PC-9 (cell line): ENCODE results near the gene HSPB7.

Experiments used
- EZH2 ChIP-seq: fragments of 200-600 bp; sonication (generic); IDR thresholded peaks from 2 replicates; pipeline ENCODE4 v1.8.0; 2017; ENCODE audit warnings: antibody characterized with exemption, low read depth
- TF ChIP-seq, protein P1 (sequence below): fragments of 200-600 bp; sonication (generic); conservative IDR thresholded peaks from 2 replicates; pipeline ENCODE4 v1.6.1; 2017; ENCODE audit warnings: mixed run types, antibody characterized with exemption, mild to moderate bottlenecking, moderate library complexity

DNA sequence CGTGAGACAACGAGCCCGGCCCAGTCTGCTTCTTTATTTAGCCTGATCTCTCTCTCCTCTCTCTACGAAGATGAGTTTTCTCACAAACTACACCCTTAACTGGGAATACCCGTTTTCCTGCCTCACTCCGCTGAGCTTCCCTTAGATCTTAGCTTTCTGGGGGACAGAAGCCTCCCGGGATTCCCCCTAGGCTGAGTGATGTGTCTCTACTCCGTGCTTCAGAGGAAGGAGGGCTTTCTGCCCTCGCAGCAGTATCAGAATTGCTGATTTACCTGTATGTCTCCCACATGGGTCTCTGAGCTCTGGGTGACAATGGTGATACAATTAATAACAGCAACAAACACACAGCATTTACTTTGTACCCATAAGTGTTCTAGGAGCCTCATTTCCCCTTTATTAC is 43.0 kb downstream of the HSPB7 start:
- TF ChIP-seq, protein P1, sequence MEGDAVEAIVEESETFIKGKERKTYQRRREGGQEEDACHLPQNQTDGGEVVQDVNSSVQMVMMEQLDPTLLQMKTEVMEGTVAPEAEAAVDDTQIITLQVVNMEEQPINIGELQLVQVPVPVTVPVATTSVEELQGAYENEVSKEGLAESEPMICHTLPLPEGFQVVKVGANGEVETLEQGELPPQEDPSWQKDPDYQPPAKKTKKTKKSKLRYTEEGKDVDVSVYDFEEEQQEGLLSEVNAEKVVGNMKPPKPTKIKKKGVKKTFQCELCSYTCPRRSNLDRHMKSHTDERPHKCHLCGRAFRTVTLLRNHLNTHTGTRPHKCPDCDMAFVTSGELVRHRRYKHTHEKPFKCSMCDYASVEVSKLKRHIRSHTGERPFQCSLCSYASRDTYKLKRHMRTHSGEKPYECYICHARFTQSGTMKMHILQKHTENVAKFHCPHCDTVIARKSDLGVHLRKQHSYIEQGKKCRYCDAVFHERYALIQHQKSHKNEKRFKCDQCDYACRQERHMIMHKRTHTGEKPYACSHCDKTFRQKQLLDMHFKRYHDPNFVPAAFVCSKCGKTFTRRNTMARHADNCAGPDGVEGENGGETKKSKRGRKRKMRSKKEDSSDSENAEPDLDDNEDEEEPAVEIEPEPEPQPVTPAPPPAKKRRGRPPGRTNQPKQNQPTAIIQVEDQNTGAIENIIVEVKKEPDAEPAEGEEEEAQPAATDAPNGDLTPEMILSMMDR, result no peak
- TF ChIP-seq EZH2, result no peak
